Parathyroid adenoma (tissue), 2 donors: ENCODE results near the gene CALR3.

ENCODE experiments used
- H2AFZ ChIP-seq: fragments of 300-600 bp; sonication (generic); one replicate; pipeline ENCODE4 v1.7.0; 2017; ENCODE audit warnings: antibody characterized with exemption, mild to moderate bottlenecking
- H3K27ac ChIP-seq: fragments of 300-600 bp; sonication (generic); one replicate; pipeline ENCODE4 v1.7.0; 2017
- H3K27me3 ChIP-seq: fragments of 300-600 bp; sonication (generic); one replicate; pipeline ENCODE4 v1.7.0; 2017; ENCODE audit warnings: low read length; ENCODE audit not compliant: control insufficient read depth, insufficient read depth
- H3K36me3 ChIP-seq: fragments of 300-600 bp; sonication (generic); one replicate; pipeline ENCODE4 v1.7.0; 2017; ENCODE audit warnings: low read length; ENCODE audit not compliant: control insufficient read depth, insufficient read depth
- H3K4me1 ChIP-seq: fragments of 300-600 bp; sonication (generic); one replicate; pipeline ENCODE4 v1.7.0; 2017; ENCODE audit warnings: control low read depth
- H3K4me2 ChIP-seq: fragments of 300-600 bp; sonication (generic); one replicate; pipeline ENCODE4 v1.7.0; 2017; ENCODE audit warnings: low read length
- H3K4me3 ChIP-seq: fragments of 300-600 bp; sonication (generic); one replicate; pipeline ENCODE4 v1.7.0; 2017; ENCODE audit warnings: low read depth, low read length
- H3K79me2 ChIP-seq: fragments of 300-600 bp; sonication (generic); one replicate; pipeline ENCODE4 v1.7.0; 2017; ENCODE audit warnings: control low read depth
- H3K9ac ChIP-seq: fragments of 300-600 bp; sonication (generic); one replicate; pipeline ENCODE4 v1.7.0; 2017; ENCODE audit warnings: mild to moderate bottlenecking
- H3K9me3 ChIP-seq: fragments of 300-600 bp; sonication (generic); one replicate; pipeline ENCODE4 v1.7.0; 2017; ENCODE audit warnings: low read length; ENCODE audit not compliant: control insufficient read depth
- CTCF ChIP-seq: fragments of 300-600 bp; sonication (generic); IDR thresholded peaks from one replicate; pipeline ENCODE4 v1.7.0; 2017; ENCODE audit warnings: antibody characterized with exemption, mild to moderate bottlenecking
- donor health status: primary hyperparathyroidism.

Gene CALR3

GRCh38 chr19:16457195-16457953, 38.6 kb downstream of the CALR3 start:
- no peaks in the 10 kb centered on the region for H3K36me3 ChIP-seq
- H2AFZ ChIP-seq, result peak overlapping the region; percentile 62
- H3K27me3 ChIP-seq, result no peaks in the 10 kb centered on the region
- no peaks in the 10 kb centered on the region for H3K9me3 ChIP-seq
- H3K79me2 ChIP-seq, result peaks cover 49% of the 10 kb centered on the region
- no peak overlapping the region for H3K9ac ChIP-seq
- H3K4me3 ChIP-seq, result peak overlapping the region; percentile 2
- H3K4me1 ChIP-seq, result peaks cover 40% of the 10 kb centered on the region
- H3K27ac ChIP-seq, result peak overlapping the region; percentile 80
- peak overlapping the region; percentile 51 for H3K4me2 ChIP-seq
- no peak for TF ChIP-seq CTCF

DNA sequence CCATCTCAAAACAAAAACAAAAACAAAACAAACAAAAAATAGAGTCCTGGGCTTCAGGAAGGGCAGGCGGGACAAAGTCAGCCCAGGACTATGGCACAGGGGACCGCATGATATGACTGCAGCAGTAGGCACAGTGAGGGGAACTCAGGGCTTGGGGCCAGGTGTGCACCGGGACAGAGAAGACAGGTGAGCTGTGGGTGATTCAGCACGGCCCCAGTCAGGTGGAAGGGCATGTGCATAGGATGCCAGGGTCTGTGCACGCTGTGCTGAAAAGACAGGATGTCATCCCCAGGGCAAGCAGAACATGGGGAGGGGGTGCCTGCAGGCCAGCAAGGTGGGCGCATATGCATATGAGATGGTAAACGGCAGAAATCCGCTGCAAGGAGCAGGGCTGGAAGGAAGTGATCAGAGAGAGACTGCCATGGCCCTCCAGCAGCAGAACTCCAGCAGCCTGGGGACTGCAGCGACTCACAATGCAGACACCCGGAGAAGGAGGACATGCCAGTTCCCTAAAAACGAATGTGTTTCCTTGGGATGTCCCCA, 39.2 kb downstream of the CALR3 start:
- TF ChIP-seq CTCF, result no peak
- H2AFZ ChIP-seq, result peak overlapping the region; percentile 62
- H3K4me1 ChIP-seq, result peaks cover 40% of the 10 kb centered on the region
- peak overlapping the region; percentile 2 for H3K4me3 ChIP-seq
- no peaks in the 10 kb centered on the region for H3K36me3 ChIP-seq
- peaks cover 47% of the 10 kb centered on the region for H3K79me2 ChIP-seq
- peak overlapping the region; percentile 80 for H3K27ac ChIP-seq
- no peak overlapping the region for H3K9ac ChIP-seq
- H3K9me3 ChIP-seq, result no peaks in the 10 kb centered on the region
- no peaks in the 10 kb centered on the region for H3K27me3 ChIP-seq
- H3K4me2 ChIP-seq, result peak overlapping the region; percentile 51

DNA sequence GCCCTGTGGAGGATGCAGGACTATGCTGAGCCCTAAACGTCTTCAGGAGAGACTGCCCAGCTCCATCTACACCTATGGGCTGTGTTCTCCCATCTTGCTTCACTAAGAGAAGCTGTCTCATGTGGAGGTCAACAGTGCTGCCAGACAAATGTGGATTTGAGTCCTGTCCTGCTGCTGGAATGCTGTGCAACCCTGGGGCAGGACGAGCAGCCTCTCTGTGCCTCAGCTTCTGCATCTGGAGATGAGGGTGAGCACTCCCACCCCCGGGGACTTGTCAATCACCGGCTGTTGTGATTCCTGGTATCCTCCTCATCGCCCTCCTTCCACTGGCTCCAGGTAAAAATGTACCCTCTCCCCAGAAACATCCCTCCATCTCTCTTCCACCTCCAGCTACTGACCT, 40.5 kb downstream of the CALR3 start:
- no peak overlapping the region for H3K9ac ChIP-seq

DNA sequence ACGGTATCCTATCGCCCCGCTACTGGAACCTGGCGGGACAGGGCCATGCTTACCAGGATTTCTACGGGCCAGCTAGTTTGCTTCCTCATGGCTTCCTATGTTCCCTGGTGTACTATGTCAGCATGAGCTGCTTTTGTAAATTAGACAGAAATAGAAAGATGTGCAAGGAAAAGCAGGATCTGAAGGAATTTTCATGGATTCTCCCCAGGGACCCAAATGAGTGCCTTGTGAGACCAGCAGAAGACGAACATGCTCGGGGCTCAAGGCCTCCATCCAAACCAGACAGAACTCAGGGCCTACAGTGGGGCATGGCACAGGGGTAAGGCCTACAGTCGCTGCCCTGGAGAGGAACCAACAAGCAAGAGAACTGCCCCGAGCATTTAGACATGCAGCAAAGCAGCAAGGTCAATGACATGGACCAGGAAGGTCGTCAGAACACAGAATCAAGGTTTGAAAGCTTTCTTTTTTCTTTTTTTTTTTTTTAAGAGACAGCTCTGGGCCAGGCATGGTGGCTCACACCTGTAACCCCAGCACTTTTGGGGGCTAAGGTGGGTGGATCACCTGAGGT, 41.5 kb downstream of the CALR3 start:
- no peaks in the 10 kb centered on the region for H3K27me3 ChIP-seq
- TF ChIP-seq CTCF, result no peak
- no peak overlapping the region for H3K27ac ChIP-seq
- no peak overlapping the region for H2AFZ ChIP-seq
- H3K4me2 ChIP-seq, result no peak overlapping the region
- peaks cover 47% of the 10 kb centered on the region for H3K79me2 ChIP-seq
- H3K9me3 ChIP-seq, result no peaks in the 10 kb centered on the region
- peaks cover 39% of the 10 kb centered on the region for H3K4me1 ChIP-seq
- H3K36me3 ChIP-seq, result no peaks in the 10 kb centered on the region
- H3K9ac ChIP-seq, result no peak overlapping the region
- no peak overlapping the region for H3K4me3 ChIP-seq

More for the DNA sequence above, 40.5 kb downstream of the CALR3 start:
- no peak overlapping the region for H3K27ac ChIP-seq
- no peak overlapping the region for H3K4me2 ChIP-seq
- H2AFZ ChIP-seq, result no peak overlapping the region
- H3K4me3 ChIP-seq, result no peak overlapping the region
- H3K9me3 ChIP-seq, result no peaks in the 10 kb centered on the region
- TF ChIP-seq CTCF, result no peak
- H3K79me2 ChIP-seq, result peaks cover 48% of the 10 kb centered on the region
- peaks cover 40% of the 10 kb centered on the region for H3K4me1 ChIP-seq
- H3K27me3 ChIP-seq, result no peaks in the 10 kb centered on the region
- H3K36me3 ChIP-seq, result no peaks in the 10 kb centered on the region
